Measurements from ENCODE around the gene KCNQ4. TPM values are rescaled to one million over a fixed set of nuclear protein-coding genes. Genes with fewer than 3 reads are reported as not detected.

The KCNQ4 gene
- polyA plus RNA-seq, 1 experiment, result 0.06 TPM

GRCh38 chr1:40739455-40740008, 44.1 kb upstream of the KCNQ4 start:
- TF ChIP-seq, protein P1, sequence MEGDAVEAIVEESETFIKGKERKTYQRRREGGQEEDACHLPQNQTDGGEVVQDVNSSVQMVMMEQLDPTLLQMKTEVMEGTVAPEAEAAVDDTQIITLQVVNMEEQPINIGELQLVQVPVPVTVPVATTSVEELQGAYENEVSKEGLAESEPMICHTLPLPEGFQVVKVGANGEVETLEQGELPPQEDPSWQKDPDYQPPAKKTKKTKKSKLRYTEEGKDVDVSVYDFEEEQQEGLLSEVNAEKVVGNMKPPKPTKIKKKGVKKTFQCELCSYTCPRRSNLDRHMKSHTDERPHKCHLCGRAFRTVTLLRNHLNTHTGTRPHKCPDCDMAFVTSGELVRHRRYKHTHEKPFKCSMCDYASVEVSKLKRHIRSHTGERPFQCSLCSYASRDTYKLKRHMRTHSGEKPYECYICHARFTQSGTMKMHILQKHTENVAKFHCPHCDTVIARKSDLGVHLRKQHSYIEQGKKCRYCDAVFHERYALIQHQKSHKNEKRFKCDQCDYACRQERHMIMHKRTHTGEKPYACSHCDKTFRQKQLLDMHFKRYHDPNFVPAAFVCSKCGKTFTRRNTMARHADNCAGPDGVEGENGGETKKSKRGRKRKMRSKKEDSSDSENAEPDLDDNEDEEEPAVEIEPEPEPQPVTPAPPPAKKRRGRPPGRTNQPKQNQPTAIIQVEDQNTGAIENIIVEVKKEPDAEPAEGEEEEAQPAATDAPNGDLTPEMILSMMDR (IDR thresholded peaks at IDR 0.05; ENCODE audit: insufficient read depth, low read depth, low read length), result no peak
- peaks cover 2% of the 10 kb centered on the region; the same call in 1 of the 2 replicates for H3K36me3 ChIP-seq (ENCODE audit: control insufficient read depth, insufficient read depth, low read length)
- ChIA-PET CTCF (interaction anchor here (0.6 to 2.0 kb wide), 4 partner anchors 17 to 35 kb away, joined by 3 to 8 read pairs (median 4); no protein-coding TSS in a partner anchor), POLR2A (interaction anchor here (0.6 kb wide), 2 partner anchors 11 to 32 kb away, joined by 3 to 5 read pairs; no protein-coding TSS in a partner anchor)
- H3K27me3 ChIP-seq (ENCODE audit: control insufficient read depth, insufficient read depth, low read length), result no peaks in the 10 kb centered on the region
- no peak overlapping the region for H3K4me3 ChIP-seq (ENCODE audit: low read depth, low read length)
- DNase-seq (ENCODE audit: low read depth), result peak; percentile 63

DNA sequence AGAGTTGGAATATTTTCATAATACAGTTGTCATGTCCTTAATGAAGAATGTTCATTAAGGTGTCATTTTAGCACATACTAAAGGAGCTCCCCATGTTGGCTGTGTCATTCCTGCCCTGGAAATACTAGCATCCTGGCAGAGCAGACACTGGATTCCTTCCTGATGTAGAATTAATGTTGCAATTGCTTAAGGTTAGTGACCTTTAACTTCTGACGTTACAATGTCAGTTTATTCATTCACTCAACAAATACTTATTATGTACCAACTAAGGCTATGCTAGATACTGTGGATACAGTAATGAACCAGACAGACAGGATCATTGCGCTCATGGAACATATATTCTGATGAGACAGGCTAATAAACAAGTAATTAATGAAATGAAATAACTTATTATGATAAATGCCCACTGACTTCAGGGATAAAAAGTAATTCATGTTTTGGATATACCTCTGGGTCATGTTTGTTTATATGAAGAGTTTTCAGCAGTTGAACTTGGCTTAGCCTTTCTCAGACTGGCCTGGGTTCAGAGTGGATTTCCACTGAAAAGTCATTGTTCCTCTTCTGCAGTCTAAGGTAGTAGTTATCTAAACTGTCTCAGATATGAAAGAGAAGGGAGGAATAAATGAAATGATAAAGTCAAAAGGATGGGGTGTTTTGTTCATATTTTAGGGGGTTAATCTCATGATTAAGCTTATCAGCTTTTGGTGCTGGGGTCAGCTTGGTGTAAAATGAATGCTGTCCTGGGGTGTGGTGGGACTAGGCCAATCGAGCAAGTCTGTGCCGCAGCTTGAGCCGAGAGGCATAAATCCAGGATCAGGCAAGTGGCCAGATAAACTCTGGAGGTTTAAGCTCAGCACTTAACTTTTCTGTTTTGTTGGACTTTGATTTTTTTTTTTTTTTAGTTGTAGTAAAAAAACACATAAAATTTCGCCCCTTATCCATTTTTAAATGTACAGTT, 43.3 kb upstream of the KCNQ4 start:
- H3K4me3 ChIP-seq (ENCODE audit: low read depth, low read length), result no peak overlapping the region
- no peak for DNase-seq (ENCODE audit: low read depth)
- ChIA-PET CTCF (interaction anchor here (0.6 to 2.0 kb wide), 3 partner anchors 16 to 34 kb away, joined by 4 to 8 read pairs (median 5); no protein-coding TSS in a partner anchor), POLR2A (no interaction called here)
- peaks cover 2% of the 10 kb centered on the region; the same call in 1 of the 2 replicates for H3K36me3 ChIP-seq (ENCODE audit: control insufficient read depth, insufficient read depth, low read length)
- no peaks in the 10 kb centered on the region for H3K27me3 ChIP-seq (ENCODE audit: control insufficient read depth, insufficient read depth, low read length)
- TF ChIP-seq, protein P1 (IDR thresholded peaks at IDR 0.05; ENCODE audit: insufficient read depth, low read depth, low read length), result no peak

DNA sequence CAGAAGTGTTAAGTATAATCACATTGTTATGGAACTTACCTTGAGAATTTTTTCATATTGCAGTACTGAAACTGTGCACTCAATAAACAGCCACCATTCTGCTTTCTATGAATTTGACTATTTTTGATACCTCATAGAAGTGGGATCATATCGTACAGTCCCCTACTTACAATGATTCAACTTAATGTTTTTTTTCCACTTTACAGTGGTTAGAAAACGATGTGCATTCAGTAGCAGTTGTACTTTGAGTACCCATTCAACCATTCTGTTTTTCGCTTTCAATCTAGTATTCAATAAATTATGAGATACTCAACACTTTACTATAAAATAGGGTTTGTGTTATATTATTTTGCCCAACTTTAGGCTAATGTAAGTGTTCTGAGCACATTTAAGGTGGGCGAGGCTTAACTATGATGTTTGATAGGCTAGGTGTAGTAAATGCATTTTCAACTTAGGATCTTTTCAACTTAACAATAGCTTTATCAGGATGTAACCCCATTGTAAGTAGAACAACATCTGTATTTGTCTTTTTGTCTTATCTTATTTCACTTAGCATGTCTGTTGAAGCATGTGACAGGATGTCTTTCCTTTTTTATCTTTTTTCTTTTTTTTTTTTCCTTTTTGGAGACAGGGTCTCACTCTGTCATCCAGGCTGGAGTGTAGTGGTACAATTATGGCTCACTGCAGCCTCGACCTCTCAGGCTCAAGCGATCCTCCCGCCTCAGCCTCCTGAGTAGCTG, 42.4 kb upstream of the KCNQ4 start:
- peaks cover 2% of the 10 kb centered on the region; the same call in 1 of the 2 replicates for H3K36me3 ChIP-seq (ENCODE audit: control insufficient read depth, insufficient read depth, low read length)
- no peak overlapping the region for H3K4me3 ChIP-seq (ENCODE audit: low read depth, low read length)
- no peaks in the 10 kb centered on the region for H3K27me3 ChIP-seq (ENCODE audit: control insufficient read depth, insufficient read depth, low read length)
- TF ChIP-seq, protein P1 (IDR thresholded peaks at IDR 0.05; ENCODE audit: insufficient read depth, low read depth, low read length), result no peak
- ChIA-PET POLR2A (no interaction called here), CTCF (no interaction called here)
- DNase-seq (ENCODE audit: low read depth), result no peak

GRCh38 chr1:40742363-40743061, 41.1 kb upstream of the KCNQ4 start:
- POLR2A ChIA-PET, result no interaction called here
- no peaks in the 10 kb centered on the region for H3K27me3 ChIP-seq (ENCODE audit: control insufficient read depth, insufficient read depth, low read length)
- peaks cover 2% of the 10 kb centered on the region; the same call in 1 of the 2 replicates for H3K36me3 ChIP-seq (ENCODE audit: control insufficient read depth, insufficient read depth, low read length)
- no peak overlapping the region for H3K4me3 ChIP-seq (ENCODE audit: low read depth, low read length)
- CTCF ChIA-PET, result no interaction called here
- peak; percentile 32 for DNase-seq (ENCODE audit: low read depth)
- TF ChIP-seq, protein P1 (IDR thresholded peaks at IDR 0.05; ENCODE audit: insufficient read depth, low read depth, low read length), result no peak

Measured in BJ (cell line).